ENCODE data around the gene C20orf202. TPM values are rescaled to one million over a fixed set of nuclear protein-coding genes. Genes with fewer than 3 reads are reported as not detected.

Gene C20orf202
- under 1 TPM in 4 of 8 experiments, not detected in 4; 0.11 to 0.24 (median 0.20) TPM for total RNA-seq

- H3K4me1 ChIP-seq (replicated peaks in 1 of 2), result no peaks in the 10 kb centered on the region
- in situ Hi-C loops (cut with MboI; ENCODE audit: low pct_unique_long_range_greater_than_20kb in 2 of 9, low sequenced_read_pairs in 9 of 9, unreplicated experiment in 9 of 9), result loop anchor here in 3 of 9 experiments (25.0 kb wide), 1 partner anchor 391 kb away; no protein-coding TSS in a partner anchor
- WGBS, 10 experiments, result 20 to 84% (median 60%) methylated on average over 1 to 5 of the region's 5 CpGs
- H3K27ac ChIP-seq, result no peak within 1 kb of the TSS
- ATAC-seq (replicated peaks in 6 of 8), result no peak
- H3K4me3 ChIP-seq, result no peak within 1 kb of the TSS
These were observed at the start of gene C20orf202 for GRCh38 chr20:1202762-1203504. Gene C20orf202 (plus strand): TSS chr20:1203454. CDS start chr20:1203586, 132 bp downstream.

GRCh38 chr20:1154226-1154625 is 49.0 kb upstream of the C20orf202 start:
- ATAC-seq (replicated peaks in 6 of 8), result peak in 2 of 8 experiments; percentile 56 to 100
- Histone ChIP-seq H3K4me1 (replicated peaks in 1 of 2) (no peaks in the 10 kb centered on the region), H3K4me3 (no peak overlapping the region), H3K27ac (no peak overlapping the region)
- in situ Hi-C loops (cut with MboI; ENCODE audit: low pct_unique_long_range_greater_than_20kb in 2 of 9, low sequenced_read_pairs in 9 of 9, unreplicated experiment in 9 of 9), result no loop called here

- Histone ChIP-seq H3K27ac (no peak overlapping the region), H3K4me3 (no peak overlapping the region), H3K4me1 (replicated peaks in 1 of 2) (no peaks in the 10 kb centered on the region)
- in situ Hi-C loops (cut with MboI; ENCODE audit: low pct_unique_long_range_greater_than_20kb in 2 of 9, low sequenced_read_pairs in 9 of 9, unreplicated experiment in 9 of 9), result no loop called here
- WGBS, 10 experiments, result 100% methylated on average over 1 of the region's 1 CpG; no CpG with 5 or more reads in 5 of the 10 experiments
- no peak for ATAC-seq (replicated peaks in 6 of 8)
These were observed 48.6 kb upstream of the C20orf202 start for GRCh38 chr20:1154691-1155090.

- Histone ChIP-seq H3K4me1 (replicated peaks in 1 of 2) (no peaks in the 10 kb centered on the region), H3K4me3 (no peak overlapping the region), H3K27ac (no peak overlapping the region)
- in situ Hi-C loops (cut with MboI; ENCODE audit: low pct_unique_long_range_greater_than_20kb in 2 of 9, low sequenced_read_pairs in 9 of 9, unreplicated experiment in 9 of 9), result no loop called here
- WGBS, 10 experiments, result 100% methylated on average over 1 to 3 of the region's 3 CpGs; no CpG with 5 or more reads in 6 of the 10 experiments
- no peak for ATAC-seq (replicated peaks in 6 of 8)
These were observed 47.9 kb upstream of the C20orf202 start for GRCh38 chr20:1155342-1155741.

- 91 to 100% (median 98%) methylated on average over 3 to 10 of the region's 10 CpGs; no CpG with 5 or more reads in 2 of the 10 experiments for WGBS, 10 experiments
- Histone ChIP-seq H3K4me3 (no peak overlapping the region), H3K27ac (no peak overlapping the region), H3K4me1 (replicated peaks in 1 of 2) (no peaks in the 10 kb centered on the region)
- ATAC-seq (replicated peaks in 6 of 8), result no peak
- in situ Hi-C loops (cut with MboI; ENCODE audit: low pct_unique_long_range_greater_than_20kb in 2 of 9, low sequenced_read_pairs in 9 of 9, unreplicated experiment in 9 of 9), result no loop called here
These were observed 42.8 kb upstream of the C20orf202 start for GRCh38 chr20:1160496-1160895.

GRCh38 chr20:1160991-1161390 is 42.3 kb upstream of the C20orf202 start:
- no peaks in the 10 kb centered on the region for H3K4me1 ChIP-seq (replicated peaks in 1 of 2)
- WGBS, 10 experiments, result 97 to 100% (median 100%) methylated on average over 6 to 7 of the region's 12 CpGs; no CpG with 5 or more reads in 7 of the 10 experiments
- H3K27ac ChIP-seq, result no peak overlapping the region
- no peak overlapping the region for H3K4me3 ChIP-seq
- no peak for ATAC-seq (replicated peaks in 6 of 8)
- in situ Hi-C loops (cut with MboI; ENCODE audit: low pct_unique_long_range_greater_than_20kb in 2 of 9, low sequenced_read_pairs in 9 of 9, unreplicated experiment in 9 of 9), result no loop called here

- H3K4me1 ChIP-seq (replicated peaks in 1 of 2), result no peaks in the 10 kb centered on the region
- ATAC-seq (replicated peaks in 6 of 8), result no peak
- no peak overlapping the region for H3K27ac ChIP-seq
- WGBS, 10 experiments, result 87 to 100% (median 100%) methylated on average over 1 to 4 of the region's 6 CpGs; no CpG with 5 or more reads in 5 of the 10 experiments
- in situ Hi-C loops (cut with MboI; ENCODE audit: low pct_unique_long_range_greater_than_20kb in 2 of 9, low sequenced_read_pairs in 9 of 9, unreplicated experiment in 9 of 9), result no loop called here
- no peak overlapping the region for H3K4me3 ChIP-seq
These were observed 40.1 kb upstream of the C20orf202 start for GRCh38 chr20:1163105-1163504.

GRCh38 chr20:1163653-1164052 is 39.6 kb upstream of the C20orf202 start:
- ATAC-seq (replicated peaks in 6 of 8), result no peak
- 80 to 100% (median 100%) methylated on average over 1 of the region's 2 CpGs; no CpG with 5 or more reads in 6 of the 10 experiments for WGBS, 10 experiments
- Histone ChIP-seq H3K27ac (no peak overlapping the region), H3K4me3 (no peak overlapping the region), H3K4me1 (replicated peaks in 1 of 2) (no peaks in the 10 kb centered on the region)
- in situ Hi-C loops (cut with MboI; ENCODE audit: low pct_unique_long_range_greater_than_20kb in 2 of 9, low sequenced_read_pairs in 9 of 9, unreplicated experiment in 9 of 9), result no loop called here

GRCh38 chr20:1164871-1165270 is 38.4 kb upstream of the C20orf202 start:
- in situ Hi-C loops (cut with MboI; ENCODE audit: low pct_unique_long_range_greater_than_20kb in 2 of 9, low sequenced_read_pairs in 9 of 9, unreplicated experiment in 9 of 9), result no loop called here
- Histone ChIP-seq H3K4me1 (replicated peaks in 1 of 2) (no peaks in the 10 kb centered on the region), H3K4me3 (no peak overlapping the region), H3K27ac (no peak overlapping the region)
- WGBS, 10 experiments, result 89 to 100% (median 100%) methylated on average over 1 to 6 of the region's 7 CpGs; no CpG with 5 or more reads in 4 of the 10 experiments
- ATAC-seq (replicated peaks in 6 of 8), result no peak

GRCh38 chr20:1165521-1165920 is 37.7 kb upstream of the C20orf202 start:
- WGBS, 10 experiments, result 80 to 100% (median 100%) methylated on average over 1 of the region's 1 CpG; no CpG with 5 or more reads in 5 of the 10 experiments
- ATAC-seq (replicated peaks in 6 of 8), result no peak
- no peak overlapping the region for H3K4me3 ChIP-seq
- in situ Hi-C loops (cut with MboI; ENCODE audit: low pct_unique_long_range_greater_than_20kb in 2 of 9, low sequenced_read_pairs in 9 of 9, unreplicated experiment in 9 of 9), result no loop called here
- H3K27ac ChIP-seq, result no peak overlapping the region
- no peaks in the 10 kb centered on the region for H3K4me1 ChIP-seq (replicated peaks in 1 of 2)

- H3K4me3 ChIP-seq, result no peak overlapping the region
- H3K4me1 ChIP-seq (replicated peaks in 1 of 2), result no peaks in the 10 kb centered on the region
- H3K27ac ChIP-seq, result no peak overlapping the region
- 94 to 100% (median 98%) methylated on average over 1 to 7 of the region's 9 CpGs; no CpG with 5 or more reads in 6 of the 10 experiments for WGBS, 10 experiments
- in situ Hi-C loops (cut with MboI; ENCODE audit: low pct_unique_long_range_greater_than_20kb in 2 of 9, low sequenced_read_pairs in 9 of 9, unreplicated experiment in 9 of 9), result no loop called here
- ATAC-seq (replicated peaks in 6 of 8), result no peak
These were observed 37.3 kb upstream of the C20orf202 start for GRCh38 chr20:1165941-1166340.

- 83 to 100% (median 100%) methylated on average over 1 of the region's 1 CpG for WGBS, 10 experiments
- no peak overlapping the region for H3K27ac ChIP-seq
- in situ Hi-C loops (cut with MboI; ENCODE audit: low pct_unique_long_range_greater_than_20kb in 2 of 9, low sequenced_read_pairs in 9 of 9, unreplicated experiment in 9 of 9), result no loop called here
- peak in 2 of 8 experiments; percentile 33 for ATAC-seq (replicated peaks in 6 of 8)
- no peaks in the 10 kb centered on the region for H3K4me1 ChIP-seq (replicated peaks in 1 of 2)
- H3K4me3 ChIP-seq, result no peak overlapping the region
These were observed 36.1 kb upstream of the C20orf202 start for GRCh38 chr20:1166948-1167720.

- Histone ChIP-seq H3K27ac (no peak overlapping the region), H3K4me3 (no peak overlapping the region), H3K4me1 (replicated peaks in 1 of 2) (no peaks in the 10 kb centered on the region)
- no peak for ATAC-seq (replicated peaks in 6 of 8)
- WGBS, 10 experiments, result 80 to 92% (median 85%) methylated on average over 1 to 5 of the region's 5 CpGs; no CpG with 5 or more reads in 5 of the 10 experiments
- in situ Hi-C loops (cut with MboI; ENCODE audit: low pct_unique_long_range_greater_than_20kb in 2 of 9, low sequenced_read_pairs in 9 of 9, unreplicated experiment in 9 of 9), result no loop called here
These were observed 34.0 kb upstream of the C20orf202 start for GRCh38 chr20:1169224-1169623.

Data from motor neuron (in vitro differentiated cells).